Type B pancreatic cell (in vitro differentiated cells): ENCODE data around the gene WDR64. TPM values are rescaled to one million over a fixed set of nuclear protein-coding genes. Genes with fewer than 3 reads are reported as not detected.

Source experiments
- DNase-seq: peaks from one replicate; pipeline ENCODE4 v3.0.0; 2021; ENCODE audit warnings: mixed read lengths; ENCODE audit not compliant: unreplicated experiment; ENCODE audit errors: extremely low spot score
- H3K27ac Mint-ChIP-seq: 2 replicates; pipeline ENCODE4 v1.8.0; 2021; ENCODE audit warnings: mild to moderate bottlenecking, mixed read lengths
- H3K27me3 Mint-ChIP-seq: 2 replicates; pipeline ENCODE4 v1.8.0; 2021; ENCODE audit warnings: mixed read lengths
- H3K36me3 Mint-ChIP-seq: 2 replicates; pipeline ENCODE4 v1.8.0; 2021; ENCODE audit warnings: mixed read lengths
- H3K4me1 Mint-ChIP-seq: one replicate; pipeline ENCODE4 v1.8.0; 2021; ENCODE audit warnings: mixed read lengths; ENCODE audit not compliant: unreplicated experiment
- H3K4me3 Mint-ChIP-seq: 2 replicates; pipeline ENCODE4 v1.8.0; 2021; ENCODE audit warnings: mild to moderate bottlenecking, mixed read lengths
- H3K9me3 Mint-ChIP-seq: 2 replicates; pipeline ENCODE4 v1.8.0; 2021; ENCODE audit warnings: mixed read lengths
- total RNA-seq: library from RNA; stranded (reverse); gene quantifications from 2 replicates; pipeline ENCODE4 v1.2.1, GENCODE V29; 2021; ENCODE audit warnings: low replicate concordance
- TF ChIP-seq, protein P1 (sequence below): fragments of 200-600 bp; sonication (generic); conservative IDR thresholded peaks from 2 replicates; pipeline ENCODE4 v1.5.0; 2021; ENCODE audit warnings: antibody characterized with exemption, mild to moderate bottlenecking

The WDR64 gene
- total RNA-seq, 1 donor from 2014 or later: not detected

DNA sequence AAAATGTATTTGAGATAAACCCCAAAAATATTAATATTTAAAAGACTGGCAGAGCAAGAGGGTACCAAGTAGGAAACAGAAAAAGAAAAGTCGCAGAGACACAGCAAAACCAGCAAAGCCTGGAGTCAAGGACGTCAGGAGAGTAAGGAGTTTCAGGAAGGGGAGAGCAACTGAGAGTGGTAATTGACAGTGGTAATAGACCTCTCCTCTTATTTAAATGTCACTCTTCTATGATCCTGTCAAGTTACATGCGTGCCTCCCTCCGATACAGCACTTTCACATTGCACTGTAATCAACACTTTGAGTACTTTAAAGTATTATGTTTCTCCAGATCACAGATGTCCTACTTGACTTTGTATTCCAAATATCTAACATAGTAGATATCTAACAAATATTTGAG, 113.3 kb downstream of the WDR64 start:
- Mint-ChIP-seq H3K4me3 (no peak overlapping the region), H3K27me3 (peaks cover 11% of the 10 kb centered on the region), H3K9me3 (no peaks in the 10 kb centered on the region), H3K36me3 (no peaks in the 10 kb centered on the region), H3K27ac (no peak overlapping the region), H3K4me1 (peaks cover 4% of the 10 kb centered on the region)
- TF ChIP-seq, protein P1, sequence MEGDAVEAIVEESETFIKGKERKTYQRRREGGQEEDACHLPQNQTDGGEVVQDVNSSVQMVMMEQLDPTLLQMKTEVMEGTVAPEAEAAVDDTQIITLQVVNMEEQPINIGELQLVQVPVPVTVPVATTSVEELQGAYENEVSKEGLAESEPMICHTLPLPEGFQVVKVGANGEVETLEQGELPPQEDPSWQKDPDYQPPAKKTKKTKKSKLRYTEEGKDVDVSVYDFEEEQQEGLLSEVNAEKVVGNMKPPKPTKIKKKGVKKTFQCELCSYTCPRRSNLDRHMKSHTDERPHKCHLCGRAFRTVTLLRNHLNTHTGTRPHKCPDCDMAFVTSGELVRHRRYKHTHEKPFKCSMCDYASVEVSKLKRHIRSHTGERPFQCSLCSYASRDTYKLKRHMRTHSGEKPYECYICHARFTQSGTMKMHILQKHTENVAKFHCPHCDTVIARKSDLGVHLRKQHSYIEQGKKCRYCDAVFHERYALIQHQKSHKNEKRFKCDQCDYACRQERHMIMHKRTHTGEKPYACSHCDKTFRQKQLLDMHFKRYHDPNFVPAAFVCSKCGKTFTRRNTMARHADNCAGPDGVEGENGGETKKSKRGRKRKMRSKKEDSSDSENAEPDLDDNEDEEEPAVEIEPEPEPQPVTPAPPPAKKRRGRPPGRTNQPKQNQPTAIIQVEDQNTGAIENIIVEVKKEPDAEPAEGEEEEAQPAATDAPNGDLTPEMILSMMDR: no peak
- DNase-seq: no peak

DNA sequence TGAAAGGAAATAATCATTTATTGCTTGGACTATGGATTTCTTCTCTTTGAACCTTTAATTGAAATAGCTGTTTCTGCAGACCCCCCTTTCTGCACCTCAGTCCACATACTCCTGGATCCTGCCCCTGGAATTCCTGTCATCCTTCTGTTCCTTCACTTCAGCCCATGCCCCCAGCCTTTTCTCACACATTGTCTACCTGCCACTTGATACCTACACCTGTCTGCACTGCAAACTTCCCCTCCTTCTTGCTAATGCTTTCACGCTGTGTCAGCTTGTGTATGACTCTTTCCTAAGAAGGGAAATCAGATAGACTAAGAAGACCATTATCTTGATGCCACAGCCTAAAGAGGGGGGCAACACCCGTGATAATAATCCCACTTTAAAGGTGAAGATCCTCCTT, 115.7 kb downstream of the WDR64 start:
- Mint-ChIP-seq H3K4me3 (no peak overlapping the region), H3K27ac (no peak overlapping the region), H3K4me1 (peaks cover 4% of the 10 kb centered on the region), H3K27me3 (peaks cover 11% of the 10 kb centered on the region), H3K36me3 (no peaks in the 10 kb centered on the region), H3K9me3 (no peaks in the 10 kb centered on the region)
- DNase-seq: no peak
- TF ChIP-seq, protein P1: no peak

DNA sequence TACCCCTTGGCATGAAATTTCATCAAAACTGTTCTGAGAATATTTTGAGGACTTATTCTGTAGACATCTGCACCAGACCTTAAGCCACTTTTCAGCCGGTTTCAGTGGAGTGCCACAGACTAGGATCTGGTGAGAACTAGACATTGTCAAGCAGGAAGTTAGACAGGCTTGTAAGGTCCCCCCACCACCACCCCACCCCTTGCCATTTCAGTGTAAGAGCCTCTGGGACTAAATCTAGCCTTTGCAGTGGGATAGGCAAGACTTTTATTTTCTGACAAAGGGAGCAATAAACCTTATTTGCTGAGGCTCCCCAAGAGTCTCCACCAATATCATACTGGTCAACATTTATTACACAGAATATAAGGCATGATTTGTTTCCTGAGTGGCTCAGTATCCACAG, 118.0 kb downstream of the WDR64 start:
- Mint-ChIP-seq H3K36me3 (no peaks in the 10 kb centered on the region), H3K4me3 (no peak overlapping the region), H3K4me1 (peaks cover 4% of the 10 kb centered on the region), H3K9me3 (no peaks in the 10 kb centered on the region), H3K27me3 (peaks cover 7% of the 10 kb centered on the region), H3K27ac (no peak overlapping the region)
- TF ChIP-seq, protein P1: no peak
- DNase-seq: no peak

DNA sequence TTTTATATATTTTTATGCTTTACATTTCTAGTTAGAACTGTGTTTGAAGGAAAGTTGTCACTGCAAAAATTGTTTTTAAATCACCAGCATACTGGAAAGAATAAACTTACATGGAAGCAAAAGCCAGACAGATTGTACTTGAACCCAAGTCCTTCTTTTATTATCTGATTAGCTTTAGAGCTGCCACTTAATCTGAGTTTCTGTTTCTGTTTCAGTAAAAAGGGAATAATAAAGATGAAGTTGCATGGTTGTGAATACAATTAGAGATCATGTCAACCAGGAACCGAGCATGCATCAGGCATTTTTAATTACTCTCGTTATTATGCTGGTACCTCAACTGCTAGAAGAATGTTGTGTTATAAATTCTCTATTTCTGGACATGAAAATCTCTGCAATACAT, 119.0 kb downstream of the WDR64 start:
- no peaks in the 10 kb centered on the region for H3K36me3 Mint-ChIP-seq
- no peak overlapping the region for H3K27ac Mint-ChIP-seq
- peaks cover 4% of the 10 kb centered on the region for H3K4me1 Mint-ChIP-seq
- H3K27me3 Mint-ChIP-seq: peaks cover 7% of the 10 kb centered on the region
- H3K9me3 Mint-ChIP-seq: no peaks in the 10 kb centered on the region
- H3K4me3 Mint-ChIP-seq: no peak overlapping the region
- no peak for DNase-seq
- TF ChIP-seq, protein P1: no peak

DNA sequence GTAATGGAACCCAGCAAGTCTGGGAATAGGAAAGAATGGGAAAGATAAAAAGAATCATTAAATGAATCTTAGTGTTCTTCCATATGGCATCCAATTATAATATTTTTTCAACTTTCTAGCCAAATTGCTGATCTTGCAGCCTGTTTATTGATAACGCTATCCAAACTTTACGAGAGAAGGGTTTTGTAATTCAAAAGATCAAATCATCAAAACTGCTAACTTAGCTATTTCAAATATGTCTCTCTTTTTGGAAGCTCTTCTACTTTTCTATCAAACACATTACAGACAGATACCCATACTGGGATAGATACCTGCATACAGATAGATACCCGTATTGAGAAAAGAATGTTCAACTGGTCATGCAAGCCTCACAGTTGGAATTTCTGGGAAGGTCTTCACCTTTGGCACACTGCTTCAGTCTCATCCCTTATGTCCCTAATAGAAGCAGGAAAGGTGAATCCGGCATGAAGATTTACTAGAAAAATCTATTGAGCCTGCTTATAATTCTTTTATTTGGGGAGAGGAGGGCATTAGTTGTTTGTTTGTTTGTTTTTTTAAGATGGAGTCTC, 120.9 kb downstream of the WDR64 start:
- DNase-seq: no peak
- peaks cover under 1% of the 10 kb centered on the region for H3K4me1 Mint-ChIP-seq
- no peak overlapping the region for H3K4me3 Mint-ChIP-seq
- no peaks in the 10 kb centered on the region for H3K9me3 Mint-ChIP-seq
- no peak overlapping the region for H3K27ac Mint-ChIP-seq
- TF ChIP-seq, protein P1: no peak
- no peaks in the 10 kb centered on the region for H3K36me3 Mint-ChIP-seq
- H3K27me3 Mint-ChIP-seq: peaks cover 3% of the 10 kb centered on the region

DNA sequence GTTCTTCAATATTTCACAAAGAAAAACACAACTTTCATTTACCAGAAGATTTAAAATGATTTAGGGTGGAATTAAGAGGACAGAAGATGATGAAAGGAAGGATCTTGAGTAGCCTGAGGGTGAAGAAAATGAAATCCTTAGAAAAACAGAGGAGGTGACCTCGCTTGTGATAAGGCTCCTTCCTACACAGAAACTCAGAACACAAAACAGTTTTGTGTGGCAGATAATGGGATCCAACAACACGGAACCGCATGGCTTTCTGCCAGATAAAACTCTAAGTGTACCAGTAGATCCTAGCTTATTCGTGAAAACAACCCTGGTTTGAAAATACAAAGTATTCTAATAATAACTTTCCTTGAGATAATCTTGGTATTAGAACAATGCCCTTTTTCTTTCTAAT, 121.9 kb downstream of the WDR64 start:
- DNase-seq: no peak
- Mint-ChIP-seq H3K27me3 (peaks cover 3% of the 10 kb centered on the region), H3K4me1 (no peaks in the 10 kb centered on the region), H3K4me3 (no peak overlapping the region), H3K27ac (no peak overlapping the region), H3K36me3 (no peaks in the 10 kb centered on the region), H3K9me3 (no peaks in the 10 kb centered on the region)
- TF ChIP-seq, protein P1: no peak
